Fibroblast of skin of left quadriceps (primary cell): ENCODE results near the gene ZNF814.
A peak's percentile ranks its signal among the peaks of the same experiment; 100 is the strongest.
"Not testable (repeated sequence)": the region's sequence is repeated elsewhere in the genome, so short reads cannot be mapped to it uniquely, and the experiment has no call there.

Experiments used
- DNase-seq, 2 experiments: peaks; one replicate each; pipeline ENCODE4 v3.0.0-alpha.2; 2013; ENCODE audit warnings: low read depth in 2 of 2

The ZNF814 gene

DNA sequence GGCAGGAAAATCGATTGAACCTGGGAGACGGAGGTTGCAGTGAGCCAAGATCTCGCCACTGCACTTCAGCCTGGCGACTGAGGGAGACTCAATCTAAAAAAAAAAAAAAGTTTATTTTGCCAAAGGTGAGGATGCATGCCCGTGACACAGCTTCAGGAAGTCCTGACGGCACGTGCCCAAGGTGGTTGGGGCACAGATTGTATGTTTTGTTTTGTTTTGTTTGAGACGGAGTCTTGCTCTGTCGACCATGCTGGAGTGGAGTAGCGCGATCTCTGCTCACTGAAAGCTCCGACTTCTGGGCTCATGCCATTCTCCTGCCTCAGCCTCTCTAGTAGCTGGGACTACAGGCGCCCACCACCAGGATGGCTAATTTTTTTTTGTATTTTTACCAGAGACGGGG, 70.9 kb downstream of the ZNF814 start:
- no peak for DNase-seq

DNA sequence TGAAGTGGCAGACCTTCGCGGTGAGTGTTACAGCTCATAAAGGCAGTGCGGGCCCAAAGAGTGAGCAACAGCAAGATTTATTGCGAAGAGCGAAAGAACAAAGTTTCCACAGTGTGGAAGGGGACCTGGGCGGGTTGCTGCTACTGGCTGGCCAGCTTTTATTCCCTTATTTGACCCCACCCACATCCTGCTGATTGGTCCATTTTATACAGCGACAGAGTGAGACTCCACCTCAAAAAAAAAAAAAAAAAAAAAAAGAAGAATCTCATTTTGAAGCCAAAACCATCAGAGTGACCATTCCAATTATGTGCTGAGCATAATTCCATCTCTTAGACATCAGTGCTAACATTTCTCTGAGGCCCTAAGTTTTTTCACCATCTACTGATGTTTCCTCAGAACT, 72.2 kb downstream of the ZNF814 start:
- DNase-seq, result no peak

DNA sequence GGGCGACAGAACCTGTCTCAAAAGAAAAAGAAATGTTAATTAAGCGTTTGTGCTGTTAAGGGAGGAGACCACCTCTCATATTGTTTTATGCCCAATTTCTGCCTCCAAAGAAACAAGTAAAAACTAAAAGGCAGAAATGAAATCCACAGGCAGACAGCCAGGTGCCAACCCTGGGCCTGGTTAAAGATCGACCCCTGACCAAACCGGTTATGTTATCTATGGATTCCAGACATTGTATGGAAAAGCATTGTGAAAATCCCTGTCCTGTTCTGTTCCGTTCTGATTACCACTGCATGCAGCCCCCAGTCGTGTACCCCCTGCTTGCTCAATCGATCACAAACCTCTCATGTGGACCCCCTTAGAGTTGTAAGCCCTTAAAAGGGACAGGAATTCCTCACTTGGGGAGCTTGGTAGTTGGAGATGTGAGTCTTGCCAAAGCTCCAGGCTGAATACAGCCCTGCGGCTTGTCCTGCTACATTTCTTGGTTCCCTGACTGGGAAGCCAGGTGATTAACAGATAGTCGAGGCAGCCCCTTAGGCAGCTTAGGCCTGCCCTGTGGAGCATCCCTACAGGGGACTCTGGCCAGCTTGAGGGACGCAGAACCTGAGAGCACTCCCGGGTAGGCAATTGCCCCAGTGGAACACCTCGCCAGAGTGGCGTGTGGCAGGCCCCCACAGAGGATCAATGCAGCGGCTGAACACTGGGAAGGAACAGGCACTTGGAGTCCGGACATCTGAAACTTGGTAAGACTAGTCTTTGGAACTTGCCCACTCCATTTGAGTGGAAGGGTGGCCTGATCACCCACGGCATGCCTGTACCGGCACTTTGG, 73.4 kb downstream of the ZNF814 start:
- no peak for DNase-seq

DNA sequence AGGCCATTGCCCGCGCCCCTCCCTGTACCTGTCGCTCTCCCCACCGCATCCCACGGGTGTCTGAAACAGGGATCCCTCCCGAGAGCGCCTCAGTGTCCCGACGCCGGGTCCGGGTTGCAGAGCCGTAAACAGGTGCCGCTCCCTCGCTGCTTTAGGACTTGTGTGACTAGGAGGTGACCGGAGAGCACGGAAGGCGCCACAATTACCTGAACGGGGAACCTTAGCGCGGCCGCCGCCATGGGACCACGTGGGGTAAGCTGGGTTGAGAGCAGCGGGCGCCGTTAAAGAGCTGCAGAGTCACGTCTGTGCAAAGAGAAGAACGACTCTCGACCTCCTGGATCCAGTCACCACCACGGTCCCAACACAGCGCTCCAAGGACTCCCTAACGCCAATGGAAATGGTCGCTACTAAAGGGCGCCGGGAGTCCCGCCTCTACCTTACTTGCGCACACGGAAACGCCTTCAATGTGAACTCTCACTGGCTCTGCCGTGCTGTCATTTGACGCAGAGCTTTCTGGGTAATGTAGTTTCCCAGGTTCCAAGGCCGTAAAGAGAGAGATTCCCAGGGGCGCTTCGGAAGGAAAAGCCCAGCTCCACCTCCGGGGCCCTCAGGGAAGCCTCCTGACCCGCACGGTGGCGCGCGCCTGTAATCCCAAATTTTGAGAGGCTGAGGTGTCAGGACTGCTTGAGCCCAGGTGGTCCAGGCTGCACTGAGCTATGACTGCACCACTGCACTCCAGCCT, 74.2 kb downstream of the ZNF814 start, which contains the start of gene ZNF552:
Gene ZNF552, minus strand, starts transcription at position 409 of the 742 bp plus-strand sequence. Its CDS starts 170 bp downstream, at position 239.
- peak; percentile 78 to 80 for DNase-seq

DNA sequence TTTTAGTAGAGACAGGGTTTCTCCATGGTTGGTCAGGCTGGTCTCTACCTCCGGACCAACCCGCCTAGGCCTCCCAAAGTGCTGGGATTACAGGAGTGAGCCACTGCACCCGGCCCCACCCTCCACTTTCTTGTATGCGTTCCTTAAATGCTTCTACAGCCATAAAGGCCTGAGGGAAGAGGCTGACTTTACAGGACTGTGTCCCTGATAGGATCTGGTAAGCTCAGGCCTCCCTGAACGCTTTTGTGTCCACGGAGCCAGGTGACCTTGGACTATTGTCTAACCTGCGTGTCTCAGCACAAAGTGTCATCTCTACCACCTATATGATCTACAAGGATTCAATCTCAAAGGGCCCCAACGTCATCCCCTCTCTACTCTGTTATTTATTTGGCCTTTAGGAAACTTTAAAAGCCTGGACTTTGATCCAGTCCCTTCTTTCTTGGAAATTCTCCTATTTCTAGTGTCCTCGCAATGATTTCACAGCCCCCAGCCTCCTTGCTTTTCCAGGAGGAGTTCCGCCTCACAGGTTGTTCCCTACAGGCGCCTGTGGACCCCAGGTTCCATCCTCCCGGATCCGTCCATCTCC, 74.8 kb downstream of the ZNF814 start:
- DNase-seq, result no peak

DNA sequence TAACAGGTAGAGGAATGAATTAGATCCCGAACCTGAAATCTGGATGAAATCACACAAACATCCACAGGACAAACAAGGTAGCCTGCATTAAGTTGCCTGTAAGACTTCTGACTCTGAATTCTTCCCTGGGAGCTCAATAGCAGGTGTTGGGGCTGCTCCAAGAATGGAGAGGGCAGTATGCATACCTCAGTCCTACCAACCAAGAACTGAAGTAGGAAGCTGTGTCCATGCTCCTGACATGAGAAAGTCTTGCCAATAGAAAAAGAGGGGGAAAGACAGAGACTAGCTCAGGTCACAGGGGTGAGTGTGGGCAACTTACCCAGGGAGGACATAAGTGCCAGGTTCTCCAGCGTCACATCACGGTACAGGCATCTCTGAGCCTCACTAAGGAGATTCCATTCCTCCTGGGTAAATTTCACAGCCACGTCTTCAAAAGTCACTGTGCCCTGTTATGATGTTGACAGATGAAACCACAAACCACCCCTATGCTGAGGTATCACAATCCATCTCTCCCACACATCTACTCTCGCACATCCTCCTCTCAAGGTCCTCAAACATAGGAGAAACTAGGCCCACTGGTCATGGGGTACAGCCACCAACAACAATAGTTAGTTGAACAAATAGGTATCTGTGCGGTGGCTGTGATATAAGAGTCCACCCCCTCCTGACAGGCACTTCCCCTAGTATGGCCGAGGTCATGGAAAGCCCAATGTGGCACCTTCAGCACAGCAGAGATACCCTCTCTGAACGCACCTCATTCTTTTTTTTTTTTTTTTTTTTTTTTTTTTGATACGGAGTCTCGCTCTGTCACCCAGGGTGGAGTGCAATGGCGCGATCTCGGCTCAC, 75.6 kb downstream of the ZNF814 start:
- not testable (repeated sequence) for DNase-seq

DNA sequence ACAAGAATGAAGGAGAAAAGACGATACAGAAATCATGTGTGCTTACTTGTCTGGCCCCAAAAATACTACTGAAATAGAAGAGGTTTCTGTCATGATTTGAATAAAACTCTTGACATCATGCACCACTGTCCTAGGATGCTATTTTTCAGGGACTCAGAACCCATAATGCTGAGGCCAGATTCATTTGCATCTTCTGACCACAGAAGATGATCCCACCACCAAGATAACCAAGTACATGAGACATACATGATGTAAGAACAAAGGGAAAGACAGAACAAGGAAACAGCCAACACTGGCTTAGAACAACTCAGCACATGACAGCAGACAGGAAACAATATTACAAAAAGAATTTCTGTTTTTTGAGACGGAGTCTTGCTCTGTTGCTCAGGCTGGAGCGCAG, 76.6 kb downstream of the ZNF814 start:
- DNase-seq, result no peak

DNA sequence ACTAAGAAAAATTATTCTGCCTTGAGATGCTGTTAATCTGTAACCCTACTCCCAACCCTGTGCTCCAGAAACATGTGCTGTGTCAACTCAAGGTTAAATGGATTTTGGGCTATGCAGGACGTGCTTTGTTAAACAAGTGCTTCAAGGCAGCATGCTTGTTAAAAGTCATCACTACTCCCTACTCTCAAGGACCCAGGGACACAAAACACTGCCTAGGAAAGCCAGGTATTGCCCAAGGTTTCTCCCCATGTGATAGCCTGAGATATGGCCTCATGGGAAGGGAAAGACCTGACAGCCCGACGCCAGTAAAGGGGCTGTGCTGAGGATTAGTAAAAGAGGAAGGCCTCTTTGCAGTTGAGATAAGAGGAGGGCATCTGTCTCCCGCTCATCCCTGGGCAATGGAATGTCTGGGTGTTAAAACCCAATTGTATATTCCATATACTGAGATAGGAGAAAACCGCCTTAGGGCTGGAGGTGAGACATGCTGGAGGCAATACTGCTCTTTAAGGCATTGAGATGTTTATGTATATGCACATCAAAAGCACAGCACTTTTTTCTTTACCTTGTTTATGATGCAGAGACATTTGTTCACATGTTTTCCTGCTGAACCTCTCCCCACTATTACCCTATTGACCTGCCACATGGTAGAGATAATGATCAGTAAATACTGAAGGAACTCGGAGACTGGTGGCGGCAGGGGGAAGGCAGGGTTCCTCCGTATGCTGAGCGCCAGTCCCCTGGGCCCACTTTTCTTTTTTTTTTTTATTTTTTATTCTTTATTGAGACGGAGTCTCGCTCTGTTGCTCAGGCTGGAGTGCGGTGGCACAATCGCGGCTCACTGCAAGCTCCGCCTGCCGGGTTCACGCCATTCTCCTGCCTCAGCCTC, 78.2 kb downstream of the ZNF814 start:
- not testable (repeated sequence) for DNase-seq

DNA sequence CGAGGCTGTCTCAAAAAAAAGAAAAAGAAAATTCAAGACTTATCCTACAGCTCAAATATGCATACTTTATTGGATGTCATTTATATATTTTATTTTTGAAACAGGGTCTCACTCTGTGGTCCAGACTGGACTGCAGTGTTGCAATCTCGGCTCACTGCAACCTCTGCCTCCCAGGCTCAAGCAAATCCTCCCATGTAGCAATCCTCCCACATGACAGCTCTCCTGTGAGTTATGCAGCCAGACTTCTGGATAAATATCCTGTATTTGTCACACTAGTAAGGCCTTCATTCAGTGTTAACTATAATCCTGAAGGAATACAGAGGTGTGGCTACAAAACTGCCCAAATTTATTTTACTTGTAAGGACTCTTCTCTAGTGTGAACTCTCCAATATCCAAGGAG, 81.3 kb downstream of the ZNF814 start:
- DNase-seq, result no peak

DNA sequence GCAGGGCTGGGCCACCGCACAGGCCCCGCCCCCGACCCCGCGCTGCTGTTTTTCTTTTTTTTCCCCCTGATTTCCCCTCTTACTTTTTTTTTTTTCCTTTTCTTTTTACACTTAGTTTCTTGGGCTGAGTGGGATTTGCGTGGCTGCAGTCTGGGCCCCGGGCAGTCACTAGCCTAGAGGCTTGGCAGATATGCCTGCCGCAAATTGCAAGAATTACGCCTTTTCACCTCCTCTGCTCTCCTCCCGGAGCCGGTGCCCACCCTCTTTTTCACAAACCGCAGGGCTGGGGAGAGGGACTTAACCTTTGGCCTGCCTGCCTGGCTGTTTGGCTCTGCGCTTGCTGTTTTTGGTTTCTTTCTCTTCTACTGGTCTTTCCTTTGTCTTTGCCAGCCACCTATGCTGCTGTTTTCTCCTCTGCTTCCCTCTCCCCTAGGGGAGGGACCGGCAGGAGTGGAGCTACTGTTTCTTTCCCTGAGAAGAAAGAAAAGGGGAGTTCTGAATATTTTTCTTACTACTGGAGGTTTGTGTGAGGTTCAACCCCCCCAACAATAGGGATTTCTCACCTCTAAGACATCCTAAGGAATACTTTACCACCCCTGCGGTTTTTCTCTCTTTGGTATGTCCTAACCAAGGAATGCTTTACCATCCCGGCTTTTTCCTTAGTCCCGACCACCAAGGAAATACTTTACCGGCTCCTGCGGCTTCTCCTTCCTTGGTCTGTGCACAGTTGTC, 85.1 kb downstream of the ZNF814 start:
- DNase-seq, result peak; percentile 96

DNA sequence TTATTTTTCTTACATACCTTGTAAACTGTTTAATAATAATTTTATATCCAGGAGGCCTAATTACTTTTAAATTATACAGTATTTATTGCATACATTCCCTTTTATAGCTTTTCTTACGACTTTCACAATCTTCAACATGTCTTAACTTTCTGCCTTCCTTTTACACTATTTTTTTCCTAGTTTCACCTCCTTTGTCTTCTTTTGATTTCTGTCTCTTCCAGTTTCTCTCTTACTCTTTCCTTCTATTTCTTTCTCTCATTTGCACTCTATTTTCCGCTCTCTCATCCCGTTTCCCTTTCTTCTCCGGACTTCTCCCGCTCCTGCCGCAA, 85.6 kb downstream of the ZNF814 start:
- no peak for DNase-seq

DNA sequence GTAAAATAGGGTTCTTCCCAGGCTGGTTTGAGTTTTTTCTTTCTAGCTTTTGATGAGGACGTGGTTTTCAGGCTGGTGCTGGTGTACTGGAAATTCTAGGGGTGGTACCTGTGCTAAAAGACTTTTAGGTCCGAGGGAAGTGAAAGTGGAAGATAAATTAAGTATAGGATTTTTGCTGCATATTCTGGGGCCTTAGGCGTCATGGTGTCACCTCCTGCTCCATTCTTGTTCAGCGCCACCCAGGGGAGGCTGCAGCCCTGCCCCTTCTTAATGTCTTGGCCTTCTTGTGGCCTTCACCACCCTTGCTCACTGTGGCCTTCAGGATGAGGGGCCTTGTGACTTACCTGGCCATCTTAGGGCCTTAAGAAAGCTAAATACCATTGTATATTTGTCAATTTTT, 86.6 kb downstream of the ZNF814 start:
- DNase-seq, result no peak

DNA sequence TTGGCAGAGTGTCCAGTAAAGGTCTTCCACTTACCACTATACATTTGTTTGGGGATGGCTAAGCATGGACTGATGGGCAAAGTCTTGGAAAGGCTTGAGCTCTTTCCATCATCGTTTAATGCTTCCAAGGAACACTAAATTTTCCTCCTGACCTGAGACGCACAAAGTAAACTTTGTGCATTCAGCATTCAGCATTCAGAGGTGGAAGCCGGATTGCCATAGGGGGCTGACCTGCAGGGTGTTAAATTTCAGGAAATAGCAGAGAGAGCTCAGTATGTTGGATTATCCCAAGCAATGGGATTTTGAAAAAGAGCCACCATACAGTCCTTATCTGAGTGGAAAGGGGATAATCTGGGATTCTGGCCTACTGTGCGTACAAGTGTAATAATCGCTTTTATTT, 88.1 kb downstream of the ZNF814 start:
- no peak for DNase-seq
